IMR-90 (cell line): Measurements from ENCODE around the gene SERPINB2. TPM values are rescaled to one million over a fixed set of nuclear protein-coding genes. Genes with fewer than 3 reads are reported as not detected.

Source experiments
- ATAC-seq: fragments of 200-7000 bp; cut with Tn5 transposase; 2 replicates; pipeline ENCODE4 v1.9.1; 2020; ENCODE audit warnings: low read depth, mild to moderate bottlenecking, moderate library complexity
- BruUV-seq: library from RNA; stranded (reverse); fragments of 400-500 nt; replicated peaks from 2 replicates; lab custom pipeline; 2021; lab: Mats Ljungman, UMichigan
- CTCF ChIA-PET: fragments of 300-600 bp; formaldehyde crosslinking; extraction: SDS; loops from one replicate; lab custom pipeline; 2021; ENCODE audit warnings: antibody characterized with exemption; lab: Yijun Ruan, JAX
- POLR2A ChIA-PET: fragments of 300-600 bp; sonication (Branson Sonifier 250); formaldehyde crosslinking; loops from one replicate; lab custom pipeline; 2022; ENCODE audit warnings: antibody characterized with exemption; ENCODE audit not compliant: unreplicated experiment; lab: Charles Lee
- DNase-seq: peaks from one replicate; pipeline ENCODE4 v3.0.0; 2013
- H2AFZ ChIP-seq: replicated peaks from 2 replicates; pipeline ENCODE3; 2013; ENCODE audit warnings: low read length, mild to moderate bottlenecking; ENCODE audit not compliant: poor library complexity
- H2AK5ac ChIP-seq: 2 replicates; pipeline ENCODE4 v1.6.1; 2013; ENCODE audit warnings: low read depth, low read length, inconsistent platforms
- H2AK9ac ChIP-seq: replicated peaks from 2 replicates; pipeline ENCODE3; 2013; ENCODE audit warnings: mild to moderate bottlenecking, low read depth, low read length, moderate library complexity; ENCODE audit not compliant: poor library complexity
- H2BK120ac ChIP-seq: 2 replicates; pipeline ENCODE4 v1.6.1; 2013; ENCODE audit warnings: low read depth, low read length, inconsistent platforms
- H2BK15ac ChIP-seq: 3 replicates; pipeline ENCODE4 v1.6.1; 2013; ENCODE audit warnings: low read depth, low read length, inconsistent platforms
- H2BK20ac ChIP-seq: 2 replicates; pipeline ENCODE4 v1.6.1; 2013; ENCODE audit warnings: low read depth, mild to moderate bottlenecking, inconsistent platforms, low read length, moderate library complexity
- H2BK5ac ChIP-seq: 2 replicates; pipeline ENCODE4 v1.6.1; 2013; ENCODE audit warnings: mild to moderate bottlenecking, low read depth, low read length, inconsistent platforms; ENCODE audit not compliant: poor library complexity, severe bottlenecking
- H3K14ac ChIP-seq: replicated peaks from 2 replicates; pipeline ENCODE4 v1.6.1; 2013; ENCODE audit warnings: low read depth, low read length, inconsistent platforms
- H3K18ac ChIP-seq: 2 replicates; pipeline ENCODE4 v1.6.1; 2013; ENCODE audit warnings: low read depth, low read length, control low read depth
- H3K23ac ChIP-seq: 2 replicates; pipeline ENCODE4 v1.6.1; 2013; ENCODE audit warnings: low read depth, low read length, inconsistent platforms
- H3K27ac ChIP-seq: 2 replicates; pipeline ENCODE4 v1.5.1; 2013; ENCODE audit warnings: mild to moderate bottlenecking, control low read depth, low read length; ENCODE audit not compliant: insufficient read depth
- H3K27me3 ChIP-seq: 2 replicates; pipeline ENCODE4 v1.6.1; 2013; ENCODE audit warnings: low read length; ENCODE audit not compliant: control insufficient read depth, insufficient read depth
- H3K36me3 ChIP-seq: 2 replicates; pipeline ENCODE4 v1.6.1; 2013; ENCODE audit warnings: low read length, mixed read lengths; ENCODE audit not compliant: control insufficient read depth, insufficient read depth
- H3K4ac ChIP-seq: 2 replicates; pipeline ENCODE4 v1.6.1; 2013; ENCODE audit warnings: low read depth, low read length, inconsistent platforms
- H3K4me1 ChIP-seq: 2 replicates; pipeline ENCODE4 v1.6.1; 2013; ENCODE audit warnings: low read length, mixed read lengths; ENCODE audit not compliant: control insufficient read depth, insufficient read depth
- H3K4me2 ChIP-seq: 2 replicates; pipeline ENCODE4 v1.6.1; 2013; ENCODE audit warnings: low read depth, mild to moderate bottlenecking, control low read depth, low read length, moderate library complexity
- H3K4me3 ChIP-seq: 2 replicates; pipeline ENCODE4 v1.5.1; 2013; ENCODE audit warnings: low read depth, mild to moderate bottlenecking, control low read depth, low read length, moderate library complexity; ENCODE audit not compliant: insufficient read depth
- H3K56ac ChIP-seq: 2 replicates; pipeline ENCODE4 v1.6.1; 2013; ENCODE audit warnings: low read length, inconsistent platforms; ENCODE audit not compliant: insufficient read depth; ENCODE audit errors: extremely low read depth
- H3K79me1 ChIP-seq, 2 experiments: 2 replicates each; pipeline ENCODE4 v1.6.1; 2013; ENCODE audit warnings: low read length in 2 of 2, inconsistent platforms in 1 of 2, low read depth in 1 of 2
- H3K9ac ChIP-seq: 2 replicates; pipeline ENCODE4 v1.6.1; 2013; ENCODE audit warnings: low read depth, low read length, control low read depth
- H3K9me1 ChIP-seq: 2 replicates; pipeline ENCODE4 v1.6.1; 2013; ENCODE audit warnings: low read length, inconsistent platforms; ENCODE audit not compliant: insufficient read depth
- H3K9me3 ChIP-seq: 2 replicates; pipeline ENCODE4 v1.6.1; 2013; ENCODE audit warnings: low read length; ENCODE audit not compliant: control insufficient read depth, insufficient read depth
- H4K20me1 ChIP-seq: 2 replicates; pipeline ENCODE4 v1.6.1; 2013; ENCODE audit warnings: low read length, inconsistent platforms; ENCODE audit not compliant: insufficient read depth
- H4K5ac ChIP-seq: 2 replicates; pipeline ENCODE4 v1.6.1; 2013; ENCODE audit warnings: mild to moderate bottlenecking, low read depth, low read length, control low read depth
- H4K8ac ChIP-seq, 2 experiments: 2 replicates each; pipeline ENCODE4 v1.6.1; 2013; ENCODE audit warnings: low read depth in 2 of 2, low read length in 2 of 2, control low read depth in 1 of 2, inconsistent platforms in 1 of 2
- H4K91ac ChIP-seq: 2 replicates; pipeline ENCODE4 v1.6.1; 2013; ENCODE audit warnings: low read depth, low read length, inconsistent platforms; ENCODE audit not compliant: insufficient read depth
- BHLHE40 ChIP-seq: fragments of 150-350 bp; IDR thresholded peaks from 2 replicates; pipeline ENCODE4 v1.6.1; 2016; ENCODE audit warnings: mild to moderate bottlenecking, low read depth, low read length
- CHD1 ChIP-seq: IDR thresholded peaks from 2 replicates; pipeline ENCODE4 v1.6.1; 2012; ENCODE audit warnings: low read depth, low read length, improper control_type of control experiment
- MAFK ChIP-seq: IDR thresholded peaks from 2 replicates; pipeline ENCODE4 v1.6.1; 2012; ENCODE audit warnings: low read depth, low read length, improper control_type of control experiment
- MXI1 ChIP-seq: IDR thresholded peaks from 2 replicates; pipeline ENCODE4 v1.6.1; 2012; ENCODE audit warnings: low read depth, mild to moderate bottlenecking, low read length, moderate library complexity, borderline replicate concordance
- RCOR1 ChIP-seq: IDR thresholded peaks from 2 replicates; pipeline ENCODE4 v1.6.1; 2012; ENCODE audit warnings: mild to moderate bottlenecking, low read length, improper control_type of control experiment; ENCODE audit not compliant: insufficient replicate concordance
- RFX5 ChIP-seq: IDR thresholded peaks from 2 replicates; pipeline ENCODE4 v1.8.0; 2012; ENCODE audit warnings: low read depth, mild to moderate bottlenecking, low read length, moderate library complexity
- WGBS, 2 experiments: methylation state at CpG; one replicate each; pipeline versions ENCODE4 v1.1.5 to v1.1.7; 2013; ENCODE audit warnings: missing lambda C conversion rate in 2 of 2; ENCODE audit not compliant: insufficient read length in 1 of 2; ENCODE audit errors: extremely low coverage in 2 of 2; 5-methylcytosine and 5-hydroxymethylcytosine counted together
- dilution Hi-C: fragments of 300-500 bp; cut with HindIII; formaldehyde crosslinking; loops from one replicate; pipeline ENCODE4 v1.14.3; 2018; ENCODE audit warnings: low sequenced_read_pairs; ENCODE audit not compliant: unreplicated experiment
- in situ Hi-C: fragments of 300-500 bp; cut with MboI; formaldehyde crosslinking; loops from 3 replicates; pipeline ENCODE4 v1.14.3; 2019; ENCODE audit warnings: low sequenced_read_pairs, inconsistent platforms, mixed read lengths
- intact Hi-C: fragments of 100-400 bp; cut with micrococcal nuclease; formaldehyde crosslinking; loops from 2 replicates; pipeline ENCODE4 v1.10.0; 2022
- polyA plus RNA-seq, 3 experiments: library from polyadenylated mRNA; depleted of rRNA; stranded (reverse); fragments of >200 nt; gene quantifications; 2 replicates each; pipeline ENCODE4 v1.2.3, GENCODE V29; 2012; ENCODE audit warnings: low replicate concordance in 1 of 3
- total RNA-seq: library from RNA; depleted of rRNA; stranded (reverse); fragments of >200 nt; gene quantifications from 2 replicates; pipeline ENCODE4 v1.2.3, GENCODE V29; 2012

The SERPINB2 gene
- total and polyA plus RNA-seq, 2 of the 4 experiments (the other 2 are of a cell fraction): 32.1 to 43.0 TPM

- Histone ChIP-seq H3K23ac (no peak overlapping the region), H3K27ac (no peak overlapping the region), H3K4me2 (no peak overlapping the region), H3K56ac (no peak overlapping the region), H3K27me3 (peaks cover 2% of the 10 kb centered on the region; the same call in 1 of the 2 replicates), H4K91ac (no peak overlapping the region), H3K9me3 (no peaks in the 10 kb centered on the region), H3K79me1 (no peaks in the 10 kb centered on the region), H3K9ac (no peak overlapping the region), H2AK9ac (no peak overlapping the region), H2BK5ac (no peak overlapping the region), H3K36me3 (no peaks in the 10 kb centered on the region), H4K5ac (no peak overlapping the region), H3K4me3 (no peak overlapping the region), H3K18ac (no peak overlapping the region), H2BK120ac (no peak overlapping the region), H3K4me1 (no peaks in the 10 kb centered on the region), H3K4ac (no peak overlapping the region), H2AK5ac (no peak overlapping the region), H2BK20ac (no peak overlapping the region), H3K14ac (no peak overlapping the region), H4K8ac (no peak overlapping the region), H4K20me1 (no peaks in the 10 kb centered on the region), H2AFZ (no peak overlapping the region), H2BK15ac (no peak overlapping the region), H3K9me1 (no peaks in the 10 kb centered on the region; the same call in 1 of the 2 replicates)
- DNase-seq: no peak
- dilution Hi-C loops: no loop called here
- in situ Hi-C loops: no loop called here
- no TSS peak for BruUV-seq
- TF ChIP-seq MAFK (no peak), BHLHE40 (no peak), RCOR1 (no peak), RFX5 (no peak), MXI1 (no peak), CHD1 (no peak)
- intact Hi-C loops: no loop called here
- ChIA-PET POLR2A (no interaction called here), CTCF (no interaction called here)
- no peak for ATAC-seq
- 67% methylated on average over 1 of the region's 6 CpGs; no CpG with 5 or more reads in 1 of the 2 experiments for whole genome bisulfite sequencing, 2 experiments
Observed at GRCh38 chr18:63895190-63895589, 7.7 kb downstream of the SERPINB2 start.
